ENCODE measurements around the gene CFAP57. TPM values are rescaled to one million over a fixed set of nuclear protein-coding genes. Genes with fewer than 3 reads are reported as not detected.

CFAP57 gene
- total and polyA plus RNA-seq, 2 of the 13 experiments (the other 11 are each of a cell fraction or from before 2014, with no cell fraction given) = 0.01 TPM; not detected in 1

DNA sequence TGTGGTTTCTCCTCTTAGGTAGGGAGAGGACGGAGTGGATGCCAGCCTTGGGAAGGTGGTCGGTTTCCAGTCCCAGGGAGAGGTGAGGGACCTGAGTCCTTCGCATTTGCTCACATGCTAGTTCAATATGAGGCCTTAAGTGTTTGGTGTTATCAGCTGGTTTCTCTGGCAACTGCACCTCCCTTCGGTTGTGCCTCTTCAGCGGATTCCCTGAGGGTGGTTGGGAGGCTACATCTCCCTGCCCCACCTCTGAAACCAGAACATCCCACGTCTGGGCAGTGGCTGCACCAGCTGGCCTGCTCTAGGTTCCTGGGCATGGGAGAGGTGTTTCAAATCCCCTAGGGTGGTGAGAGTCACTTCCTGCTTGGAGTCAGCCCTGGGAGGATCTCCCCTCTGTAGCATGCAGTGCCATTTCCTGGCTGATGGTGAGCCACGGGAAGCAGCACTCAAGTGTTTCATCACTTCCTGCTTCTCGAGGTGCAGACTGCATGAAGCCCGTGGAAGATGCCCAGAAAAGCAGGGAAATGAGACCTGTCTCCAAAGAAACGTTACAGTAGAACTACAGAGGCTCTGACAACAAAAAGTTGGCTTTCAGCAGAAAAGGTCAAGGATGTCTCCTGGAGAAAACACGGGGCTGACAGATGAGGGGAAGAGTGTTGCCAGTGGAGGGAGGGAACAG, 102.1 kb downstream of the CFAP57 start (continued):
- TF ChIP-seq, protein P1, sequence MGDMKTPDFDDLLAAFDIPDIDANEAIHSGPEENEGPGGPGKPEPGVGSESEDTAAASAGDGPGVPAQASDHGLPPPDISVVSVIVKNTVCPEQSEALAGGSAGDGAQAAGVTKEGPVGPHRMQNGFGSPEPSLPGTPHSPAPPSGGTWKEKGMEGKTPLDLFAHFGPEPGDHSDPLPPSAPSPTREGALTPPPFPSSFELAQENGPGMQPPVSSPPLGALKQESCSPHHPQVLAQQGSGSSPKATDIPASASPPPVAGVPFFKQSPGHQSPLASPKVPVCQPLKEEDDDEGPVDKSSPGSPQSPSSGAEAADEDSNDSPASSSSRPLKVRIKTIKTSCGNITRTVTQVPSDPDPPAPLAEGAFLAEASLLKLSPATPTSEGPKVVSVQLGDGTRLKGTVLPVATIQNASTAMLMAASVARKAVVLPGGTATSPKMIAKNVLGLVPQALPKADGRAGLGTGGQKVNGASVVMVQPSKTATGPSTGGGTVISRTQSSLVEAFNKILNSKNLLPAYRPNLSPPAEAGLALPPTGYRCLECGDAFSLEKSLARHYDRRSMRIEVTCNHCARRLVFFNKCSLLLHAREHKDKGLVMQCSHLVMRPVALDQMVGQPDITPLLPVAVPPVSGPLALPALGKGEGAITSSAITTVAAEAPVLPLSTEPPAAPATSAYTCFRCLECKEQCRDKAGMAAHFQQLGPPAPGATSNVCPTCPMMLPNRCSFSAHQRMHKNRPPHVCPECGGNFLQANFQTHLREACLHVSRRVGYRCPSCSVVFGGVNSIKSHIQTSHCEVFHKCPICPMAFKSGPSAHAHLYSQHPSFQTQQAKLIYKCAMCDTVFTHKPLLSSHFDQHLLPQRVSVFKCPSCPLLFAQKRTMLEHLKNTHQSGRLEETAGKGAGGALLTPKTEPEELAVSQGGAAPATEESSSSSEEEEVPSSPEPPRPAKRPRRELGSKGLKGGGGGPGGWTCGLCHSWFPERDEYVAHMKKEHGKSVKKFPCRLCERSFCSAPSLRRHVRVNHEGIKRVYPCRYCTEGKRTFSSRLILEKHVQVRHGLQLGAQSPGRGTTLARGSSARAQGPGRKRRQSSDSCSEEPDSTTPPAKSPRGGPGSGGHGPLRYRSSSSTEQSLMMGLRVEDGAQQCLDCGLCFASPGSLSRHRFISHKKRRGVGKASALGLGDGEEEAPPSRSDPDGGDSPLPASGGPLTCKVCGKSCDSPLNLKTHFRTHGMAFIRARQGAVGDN (CRISPR knock-in tag; IDR thresholded peaks at IDR 0.05) = peak; percentile 26; the same call in 1 of the 2 replicates
- TF ChIP-seq, protein P2, sequence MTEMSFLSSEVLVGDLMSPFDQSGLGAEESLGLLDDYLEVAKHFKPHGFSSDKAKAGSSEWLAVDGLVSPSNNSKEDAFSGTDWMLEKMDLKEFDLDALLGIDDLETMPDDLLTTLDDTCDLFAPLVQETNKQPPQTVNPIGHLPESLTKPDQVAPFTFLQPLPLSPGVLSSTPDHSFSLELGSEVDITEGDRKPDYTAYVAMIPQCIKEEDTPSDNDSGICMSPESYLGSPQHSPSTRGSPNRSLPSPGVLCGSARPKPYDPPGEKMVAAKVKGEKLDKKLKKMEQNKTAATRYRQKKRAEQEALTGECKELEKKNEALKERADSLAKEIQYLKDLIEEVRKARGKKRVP (CRISPR knock-in tag; IDR thresholded peaks at IDR 0.05) = 0 out of 4 replicates have a peak, but pooled peaks of 1 of the 2 experiments have one; percentile 25

DNA sequence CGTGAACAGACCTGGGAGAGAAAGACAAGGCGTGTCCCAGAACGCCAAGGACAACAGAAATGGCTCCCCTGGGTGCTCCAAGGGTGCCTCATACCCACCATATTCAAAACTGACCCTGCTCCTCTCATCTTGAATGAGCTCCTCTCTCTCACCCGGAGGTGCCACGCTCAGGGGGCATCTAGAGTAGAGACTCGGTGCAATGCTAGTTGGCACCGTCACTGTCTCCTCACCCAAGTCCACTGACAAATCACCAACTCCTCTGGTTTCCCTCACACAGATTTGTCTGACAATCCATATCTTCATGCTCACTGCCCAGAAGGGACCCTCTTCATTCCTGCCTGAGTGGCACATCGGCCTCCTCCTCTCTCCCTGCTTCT, 102.7 kb downstream of the CFAP57 start:
- DNase-seq (ENCODE audit: low spot score) = no peak
- H3K9me3 ChIP-seq (ENCODE audit: low read length) = no peaks in the 10 kb centered on the region
- CTCF ChIA-PET (ENCODE audit: low intra/inter-chr PET ratio, low total read pairs) = no interaction called here
- in situ Hi-C loops (cut with HindIII; ENCODE audit: extremely low pct_ligation_motif_present, low pct_unique_long_range_greater_than_20kb) (no loop called here), intact Hi-C loops (cut with micrococcal nuclease; ENCODE audit: unreplicated experiment) (no loop called here)
- no TSS peak for BruUV-seq (replicated peaks)
- H3K36me3 ChIP-seq (replicated peaks in 1 of 2; ENCODE audit: control insufficient read depth in 1 of 2, insufficient read depth in 2 of 2, low read length in 2 of 2) = no peaks in the 10 kb centered on the region
- no peak overlapping the region for H2AFZ ChIP-seq (ENCODE audit: low read length)
- H3K27me3 ChIP-seq (ENCODE audit: control insufficient read depth in 1 of 2, insufficient read depth in 2 of 2, low read length in 2 of 2) = no peaks in the 10 kb centered on the region; a peak in 1 of 5 replicates
- H3K9ac ChIP-seq (ENCODE audit: insufficient read depth, low read depth, low read length) = no peak overlapping the region
- no peaks in the 10 kb centered on the region for H3K79me2 ChIP-seq (ENCODE audit: insufficient read depth, low read length)
- POLR2A ChIA-PET = no interaction called here
- H3K4me2 ChIP-seq (ENCODE audit: low read depth, low read length) = no peak overlapping the region
- no peaks in the 10 kb centered on the region for H4K20me1 ChIP-seq (ENCODE audit: insufficient read depth, low read length)
- H3K4me3 ChIP-seq (replicated peaks in 1 of 3; ENCODE audit: insufficient read depth in 1 of 3, low read depth in 2 of 3, low read length in 3 of 3) = no peak overlapping the region
- ATAC-seq = no peak
- FAIRE-seq = no peak
- H3K27ac ChIP-seq (ENCODE audit: extremely low read length, insufficient read depth, low read length) = no peak overlapping the region
- H3K4me1 ChIP-seq (ENCODE audit: insufficient read depth, low read length) = peaks cover 75% of the 10 kb centered on the region
- 85% methylated on average over 8 of the region's 8 CpGs for WGBS (ENCODE audit: low lambda C conversion rate)
- TF ChIP-seq SRSF9 (IDR thresholded peaks at IDR 0.05; ENCODE audit: borderline replicate concordance, insufficient read depth, low read depth, low read length, poor library complexity, severe bottlenecking) = no peak
- no peak for TF ChIP-seq TBX3 (IDR thresholded peaks at IDR 0.05; ENCODE audit: borderline replicate concordance)
- TF ChIP-seq MTA1 (CRISPR knock-in tag; IDR thresholded peaks at IDR 0.05; ENCODE audit: borderline replicate concordance) = no peak
- TF ChIP-seq ZNF354B (CRISPR knock-in tag; IDR thresholded peaks at IDR 0.05) = no peak
- TF ChIP-seq ZNF230 (CRISPR knock-in tag; IDR thresholded peaks at IDR 0.05) = no peak
- no peak for TF ChIP-seq NFKB2 (CRISPR knock-in tag; IDR thresholded peaks at IDR 0.05; ENCODE audit: borderline replicate concordance)
- TF ChIP-seq AGO1 (IDR thresholded peaks at IDR 0.05; ENCODE audit: low read depth, low read length, poor library complexity, severe bottlenecking) = no peak
- no peak for TF ChIP-seq DNMT1 (CRISPR knock-in tag; IDR thresholded peaks at IDR 0.05)
- TF ChIP-seq, protein P3, sequence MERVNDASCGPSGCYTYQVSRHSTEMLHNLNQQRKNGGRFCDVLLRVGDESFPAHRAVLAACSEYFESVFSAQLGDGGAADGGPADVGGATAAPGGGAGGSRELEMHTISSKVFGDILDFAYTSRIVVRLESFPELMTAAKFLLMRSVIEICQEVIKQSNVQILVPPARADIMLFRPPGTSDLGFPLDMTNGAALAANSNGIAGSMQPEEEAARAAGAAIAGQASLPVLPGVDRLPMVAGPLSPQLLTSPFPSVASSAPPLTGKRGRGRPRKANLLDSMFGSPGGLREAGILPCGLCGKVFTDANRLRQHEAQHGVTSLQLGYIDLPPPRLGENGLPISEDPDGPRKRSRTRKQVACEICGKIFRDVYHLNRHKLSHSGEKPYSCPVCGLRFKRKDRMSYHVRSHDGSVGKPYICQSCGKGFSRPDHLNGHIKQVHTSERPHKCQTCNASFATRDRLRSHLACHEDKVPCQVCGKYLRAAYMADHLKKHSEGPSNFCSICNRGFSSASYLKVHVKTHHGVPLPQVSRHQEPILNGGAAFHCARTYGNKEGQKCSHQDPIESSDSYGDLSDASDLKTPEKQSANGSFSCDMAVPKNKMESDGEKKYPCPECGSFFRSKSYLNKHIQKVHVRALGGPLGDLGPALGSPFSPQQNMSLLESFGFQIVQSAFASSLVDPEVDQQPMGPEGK (CRISPR knock-in tag; IDR thresholded peaks at IDR 0.05) = no peak
- TF ChIP-seq NR3C1 (CRISPR knock-in tag; IDR thresholded peaks at IDR 0.05) = no peak
